ENCODE data around the gene CREB3L2.
A peak's percentile ranks its signal among the peaks of the same experiment; 100 is the strongest.

The CREB3L2 gene

DNA sequence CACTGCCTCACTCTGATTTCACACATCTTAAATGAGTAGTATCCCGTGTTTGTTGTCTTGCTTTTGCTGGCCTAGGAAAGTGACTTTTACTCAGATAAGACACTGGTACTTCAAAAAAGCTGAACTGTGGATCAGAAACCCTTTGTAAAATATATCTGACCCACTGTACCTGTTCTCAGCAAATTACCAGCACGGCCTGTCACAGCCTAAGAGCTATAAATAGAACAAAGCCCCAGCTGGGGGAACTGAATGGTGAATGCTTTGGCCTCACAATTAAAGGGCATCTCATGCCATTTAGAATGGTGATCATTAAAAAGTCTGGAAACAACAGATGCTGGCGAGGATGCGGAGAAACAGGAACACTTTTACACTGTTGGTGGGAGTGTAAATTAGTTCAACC lies 76.1 kb downstream of the CREB3L2 start:
- H3K27me3 ChIP-seq (ENCODE audit: insufficient read depth, poor library complexity, severe bottlenecking), result no peaks in the 10 kb centered on the region
- TF ChIP-seq SPI1 (IDR thresholded peaks at IDR 0.05; ENCODE audit: borderline replicate concordance, low read depth), result no peak
- no peak for TF ChIP-seq GABPA (IDR thresholded peaks at IDR 0.05; ENCODE audit: low read depth)
- TF ChIP-seq POLR2AphosphoS5 (IDR thresholded peaks at IDR 0.05; ENCODE audit: low read depth), result no peak
- TF ChIP-seq, protein P1, sequence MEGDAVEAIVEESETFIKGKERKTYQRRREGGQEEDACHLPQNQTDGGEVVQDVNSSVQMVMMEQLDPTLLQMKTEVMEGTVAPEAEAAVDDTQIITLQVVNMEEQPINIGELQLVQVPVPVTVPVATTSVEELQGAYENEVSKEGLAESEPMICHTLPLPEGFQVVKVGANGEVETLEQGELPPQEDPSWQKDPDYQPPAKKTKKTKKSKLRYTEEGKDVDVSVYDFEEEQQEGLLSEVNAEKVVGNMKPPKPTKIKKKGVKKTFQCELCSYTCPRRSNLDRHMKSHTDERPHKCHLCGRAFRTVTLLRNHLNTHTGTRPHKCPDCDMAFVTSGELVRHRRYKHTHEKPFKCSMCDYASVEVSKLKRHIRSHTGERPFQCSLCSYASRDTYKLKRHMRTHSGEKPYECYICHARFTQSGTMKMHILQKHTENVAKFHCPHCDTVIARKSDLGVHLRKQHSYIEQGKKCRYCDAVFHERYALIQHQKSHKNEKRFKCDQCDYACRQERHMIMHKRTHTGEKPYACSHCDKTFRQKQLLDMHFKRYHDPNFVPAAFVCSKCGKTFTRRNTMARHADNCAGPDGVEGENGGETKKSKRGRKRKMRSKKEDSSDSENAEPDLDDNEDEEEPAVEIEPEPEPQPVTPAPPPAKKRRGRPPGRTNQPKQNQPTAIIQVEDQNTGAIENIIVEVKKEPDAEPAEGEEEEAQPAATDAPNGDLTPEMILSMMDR (IDR thresholded peaks at IDR 0.05; ENCODE audit: insufficient read depth, low read length), result no peak
- TF ChIP-seq, protein P2, sequence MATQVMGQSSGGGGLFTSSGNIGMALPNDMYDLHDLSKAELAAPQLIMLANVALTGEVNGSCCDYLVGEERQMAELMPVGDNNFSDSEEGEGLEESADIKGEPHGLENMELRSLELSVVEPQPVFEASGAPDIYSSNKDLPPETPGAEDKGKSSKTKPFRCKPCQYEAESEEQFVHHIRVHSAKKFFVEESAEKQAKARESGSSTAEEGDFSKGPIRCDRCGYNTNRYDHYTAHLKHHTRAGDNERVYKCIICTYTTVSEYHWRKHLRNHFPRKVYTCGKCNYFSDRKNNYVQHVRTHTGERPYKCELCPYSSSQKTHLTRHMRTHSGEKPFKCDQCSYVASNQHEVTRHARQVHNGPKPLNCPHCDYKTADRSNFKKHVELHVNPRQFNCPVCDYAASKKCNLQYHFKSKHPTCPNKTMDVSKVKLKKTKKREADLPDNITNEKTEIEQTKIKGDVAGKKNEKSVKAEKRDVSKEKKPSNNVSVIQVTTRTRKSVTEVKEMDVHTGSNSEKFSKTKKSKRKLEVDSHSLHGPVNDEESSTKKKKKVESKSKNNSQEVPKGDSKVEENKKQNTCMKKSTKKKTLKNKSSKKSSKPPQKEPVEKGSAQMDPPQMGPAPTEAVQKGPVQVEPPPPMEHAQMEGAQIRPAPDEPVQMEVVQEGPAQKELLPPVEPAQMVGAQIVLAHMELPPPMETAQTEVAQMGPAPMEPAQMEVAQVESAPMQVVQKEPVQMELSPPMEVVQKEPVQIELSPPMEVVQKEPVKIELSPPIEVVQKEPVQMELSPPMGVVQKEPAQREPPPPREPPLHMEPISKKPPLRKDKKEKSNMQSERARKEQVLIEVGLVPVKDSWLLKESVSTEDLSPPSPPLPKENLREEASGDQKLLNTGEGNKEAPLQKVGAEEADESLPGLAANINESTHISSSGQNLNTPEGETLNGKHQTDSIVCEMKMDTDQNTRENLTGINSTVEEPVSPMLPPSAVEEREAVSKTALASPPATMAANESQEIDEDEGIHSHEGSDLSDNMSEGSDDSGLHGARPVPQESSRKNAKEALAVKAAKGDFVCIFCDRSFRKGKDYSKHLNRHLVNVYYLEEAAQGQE (IDR thresholded peaks at IDR 0.05; ENCODE audit: insufficient replicate concordance, low read depth), result no peak
- H3K4me3 ChIP-seq (replicated peaks; ENCODE audit: insufficient read depth, low read length), result no peak overlapping the region
- no peak overlapping the region for H3K27ac ChIP-seq (replicated peaks)
- DNase-seq (ENCODE audit: low read depth in 1 of 2, low spot score in 1 of 2), result no peak

- Histone ChIP-seq H3K27ac (replicated peaks) (no peak overlapping the region), H3K4me3 (replicated peaks; ENCODE audit: insufficient read depth, low read length) (no peak overlapping the region), H3K27me3 (ENCODE audit: insufficient read depth, poor library complexity, severe bottlenecking) (no peaks in the 10 kb centered on the region)
- DNase-seq (ENCODE audit: low read depth in 1 of 2, low spot score in 1 of 2), result no peak
- TF ChIP-seq GABPA (IDR thresholded peaks at IDR 0.05; ENCODE audit: low read depth) (no peak), SPI1 (IDR thresholded peaks at IDR 0.05; ENCODE audit: borderline replicate concordance, low read depth) (no peak), POLR2AphosphoS5 (IDR thresholded peaks at IDR 0.05; ENCODE audit: low read depth) (no peak)
- TF ChIP-seq, protein P2 (IDR thresholded peaks at IDR 0.05; ENCODE audit: insufficient replicate concordance, low read depth), result no peak
- TF ChIP-seq, protein P1 (IDR thresholded peaks at IDR 0.05; ENCODE audit: insufficient read depth, low read length), result no peak
These were observed 76.8 kb downstream of the CREB3L2 start for GRCh38 chr7:137925091-137925490.

DNA sequence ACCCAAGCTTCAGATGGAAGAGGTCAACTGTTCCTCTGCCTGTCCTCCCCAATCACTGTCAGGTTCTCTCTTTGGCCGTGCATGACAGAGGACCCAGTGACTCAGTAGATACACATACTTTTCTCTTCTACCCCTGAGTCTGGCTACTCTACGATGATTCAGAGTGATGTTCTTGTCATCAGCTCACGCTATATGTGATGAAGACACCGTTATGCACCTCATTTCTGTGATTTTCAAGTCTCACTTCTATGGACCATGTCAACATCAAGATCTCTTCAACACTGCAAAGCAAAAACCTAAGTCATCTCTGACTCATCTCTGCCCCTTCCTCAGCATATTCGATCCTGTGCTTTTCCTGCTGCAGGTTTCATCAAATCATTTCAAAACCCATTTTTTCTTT lies 78.5 kb downstream of the CREB3L2 start:
- DNase-seq (ENCODE audit: low read depth in 1 of 2, low spot score in 1 of 2), result no peak
- no peak overlapping the region for H3K4me3 ChIP-seq (replicated peaks; ENCODE audit: insufficient read depth, low read length)
- TF ChIP-seq POLR2AphosphoS5 (IDR thresholded peaks at IDR 0.05; ENCODE audit: low read depth), result 0 out of 2 replicates have a peak, but pooled peaks have one; percentile 14
- TF ChIP-seq SPI1 (IDR thresholded peaks at IDR 0.05; ENCODE audit: borderline replicate concordance, low read depth), result no peak
- H3K27ac ChIP-seq (replicated peaks), result no peak overlapping the region
- no peaks in the 10 kb centered on the region for H3K27me3 ChIP-seq (ENCODE audit: insufficient read depth, poor library complexity, severe bottlenecking)

- DNase-seq (ENCODE audit: low read depth in 1 of 2, low spot score in 1 of 2), result no peak
- Histone ChIP-seq H3K4me3 (replicated peaks; ENCODE audit: insufficient read depth, low read length) (no peak overlapping the region), H3K27me3 (ENCODE audit: insufficient read depth, poor library complexity, severe bottlenecking) (no peaks in the 10 kb centered on the region), H3K27ac (replicated peaks) (no peak overlapping the region)
- TF ChIP-seq POLR2AphosphoS5 (IDR thresholded peaks at IDR 0.05; ENCODE audit: low read depth) (no peak), GABPA (IDR thresholded peaks at IDR 0.05; ENCODE audit: low read depth) (no peak), SPI1 (IDR thresholded peaks at IDR 0.05; ENCODE audit: borderline replicate concordance, low read depth) (no peak)
- TF ChIP-seq, protein P1 (IDR thresholded peaks at IDR 0.05; ENCODE audit: insufficient read depth, low read length), result no peak
- TF ChIP-seq, protein P2 (IDR thresholded peaks at IDR 0.05; ENCODE audit: insufficient replicate concordance, low read depth), result no peak
These were observed 81.1 kb downstream of the CREB3L2 start for GRCh38 chr7:137920637-137921399.

Measured in HL-60 (cell line).